GM19023 (cell line): Measurements from ENCODE around the gene TTLL11.

Source experiments
- ATAC-seq: cut with Tn5 transposase; IDR thresholded peaks from one replicate; pipeline ENCODE4 v1.9.1; 2021; ENCODE audit warnings: mild to moderate bottlenecking, moderate library complexity; ENCODE audit not compliant: unreplicated experiment

TTLL11 gene

DNA sequence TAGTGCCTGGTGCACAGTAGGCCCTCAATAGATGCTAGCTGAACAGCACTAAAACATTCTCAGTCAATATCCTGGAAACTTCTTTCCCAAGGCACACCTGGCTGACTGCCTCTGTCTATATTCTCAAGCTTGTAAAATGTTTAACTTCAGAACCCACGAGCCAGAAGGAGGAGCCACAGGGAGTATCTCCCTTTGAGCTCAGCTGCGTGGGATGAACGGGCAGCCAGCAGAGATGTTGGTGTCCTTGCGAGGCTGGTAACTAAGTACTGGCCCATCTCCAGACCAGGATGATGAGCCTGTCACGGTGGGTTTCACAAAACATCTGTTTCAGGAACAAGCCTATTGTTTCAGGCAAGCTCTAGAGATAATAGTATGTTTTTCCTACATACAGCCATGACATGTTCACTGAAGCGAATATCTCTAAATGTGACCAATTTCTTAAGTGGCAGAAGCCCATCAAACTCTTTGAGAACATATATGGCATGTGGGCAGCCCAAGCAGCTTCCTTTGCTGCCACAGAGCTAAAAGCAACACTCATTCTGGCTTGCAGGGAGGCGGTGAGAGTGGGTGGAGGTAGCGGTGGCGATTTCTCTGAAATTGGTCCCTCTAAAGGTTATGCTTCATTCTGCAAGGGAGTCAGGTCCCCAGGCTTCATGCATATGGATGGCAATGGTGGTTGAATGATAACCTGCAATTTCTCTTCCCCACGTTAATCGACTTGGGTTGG is 206.2 kb downstream of the TTLL11 start:
- ATAC-seq = no peak

DNA sequence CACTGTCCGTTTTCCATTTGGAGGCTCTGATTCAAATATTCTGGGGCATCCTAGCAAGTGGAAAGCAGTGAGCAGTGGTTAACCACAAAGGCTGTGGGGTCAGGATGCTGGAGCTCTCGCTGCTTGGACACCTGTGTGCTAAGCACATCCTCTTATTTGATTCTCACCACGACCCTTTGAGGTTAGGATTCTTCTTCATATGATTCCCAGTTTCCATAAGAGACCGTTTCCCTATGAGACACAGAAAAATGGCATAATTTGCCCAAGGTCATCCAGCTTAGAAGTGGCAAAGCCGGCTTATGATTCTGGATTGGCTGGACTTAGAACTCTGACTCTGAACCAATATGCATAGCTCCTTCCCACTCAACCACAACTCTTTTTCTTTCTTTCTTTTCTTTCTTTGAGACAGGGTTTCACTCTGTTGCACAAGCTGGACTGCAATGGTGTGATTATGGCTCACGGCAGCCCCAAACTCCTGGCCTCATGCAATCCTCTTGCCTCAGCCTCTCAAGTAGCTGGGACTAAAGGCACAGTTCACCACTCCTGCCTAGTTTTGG is 207.7 kb downstream of the TTLL11 start:
- ATAC-seq = no peak

DNA sequence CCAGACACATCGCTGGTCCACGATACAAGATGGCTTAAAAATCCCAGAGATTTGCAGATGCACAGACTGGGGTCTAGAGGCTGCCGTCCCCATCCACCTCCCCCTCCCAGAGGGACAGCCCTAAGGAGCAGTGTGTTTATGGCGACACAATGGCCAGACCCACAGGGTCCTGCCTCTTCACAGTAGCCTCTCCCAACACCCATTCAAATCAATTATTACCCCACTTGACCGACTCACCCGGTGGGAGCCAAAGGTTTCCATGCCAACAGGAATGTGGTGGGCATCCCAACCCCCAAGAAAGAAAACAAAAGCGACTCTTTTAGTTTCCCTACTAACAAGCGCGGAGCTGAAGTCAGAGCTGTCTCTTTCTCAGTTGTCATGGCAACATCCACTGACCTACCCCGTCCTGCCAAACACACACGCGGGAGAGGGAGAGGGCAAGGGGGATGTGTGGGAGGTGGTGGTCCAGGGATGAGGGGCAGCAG is 209.0 kb downstream of the TTLL11 start:
- ATAC-seq = no peak

DNA sequence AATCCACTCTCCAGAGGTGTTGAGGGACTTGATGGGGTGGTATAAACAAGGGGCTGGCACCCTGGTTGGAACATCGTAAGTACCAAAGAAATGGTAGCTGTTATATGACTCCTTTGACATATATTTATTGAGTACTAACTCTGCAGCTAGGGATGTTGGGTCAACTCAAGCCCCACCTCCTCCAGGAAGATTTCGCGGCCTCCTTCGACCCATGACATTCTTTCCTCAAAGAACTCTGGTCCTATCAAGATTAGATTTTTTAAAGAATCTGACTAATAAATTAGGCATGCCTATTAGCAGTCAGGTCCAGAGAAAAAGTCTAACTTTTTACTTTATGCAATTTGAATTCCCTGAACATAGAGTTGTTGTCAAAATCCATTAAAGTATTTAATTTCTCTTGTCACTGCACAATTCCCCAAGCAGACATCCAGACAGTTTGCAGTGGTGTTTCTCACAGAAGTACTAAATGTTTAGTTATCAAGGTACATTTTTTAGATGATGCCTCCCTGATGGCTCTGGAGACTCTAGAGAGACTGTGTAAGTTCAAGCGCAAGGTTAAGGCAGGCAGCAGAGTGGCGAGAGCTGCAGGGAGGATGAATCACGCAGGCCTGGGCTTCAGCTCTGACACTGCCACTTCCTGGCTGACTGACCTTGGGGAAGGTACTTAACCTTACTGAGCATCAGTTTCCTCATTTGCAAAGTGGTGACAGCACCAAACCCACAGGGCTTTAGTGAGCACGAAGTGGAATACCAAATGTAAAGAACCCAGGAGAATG is 209.6 kb downstream of the TTLL11 start:
- no peak for ATAC-seq

DNA sequence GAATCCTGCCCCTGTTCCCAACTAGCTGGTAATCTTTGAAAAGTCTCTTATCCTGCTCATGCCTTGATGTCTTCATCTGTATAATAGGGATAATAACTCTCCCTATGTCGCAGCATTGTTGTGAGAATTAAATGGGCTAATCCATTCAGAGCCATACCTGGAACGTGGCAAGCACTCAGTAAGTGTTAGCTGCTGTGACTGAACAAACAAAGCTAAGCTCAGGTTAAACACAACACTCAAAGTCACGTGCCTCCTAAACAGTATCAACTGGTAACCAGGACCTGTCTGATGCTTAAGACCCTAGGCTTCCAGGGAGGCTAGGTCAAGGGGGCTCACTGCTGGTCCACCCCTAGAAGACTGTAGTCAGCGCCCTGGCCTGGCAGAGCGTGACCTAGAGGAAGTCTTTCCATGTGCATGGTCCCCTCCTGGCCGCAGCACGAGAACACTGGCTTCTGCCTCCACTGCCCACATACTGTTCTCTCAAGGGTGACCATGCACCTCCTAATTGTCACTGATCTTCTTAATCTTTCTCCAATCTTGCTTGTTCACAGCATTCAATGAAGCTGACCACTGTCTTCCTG is 211.1 kb downstream of the TTLL11 start:
- ATAC-seq = no peak

DNA sequence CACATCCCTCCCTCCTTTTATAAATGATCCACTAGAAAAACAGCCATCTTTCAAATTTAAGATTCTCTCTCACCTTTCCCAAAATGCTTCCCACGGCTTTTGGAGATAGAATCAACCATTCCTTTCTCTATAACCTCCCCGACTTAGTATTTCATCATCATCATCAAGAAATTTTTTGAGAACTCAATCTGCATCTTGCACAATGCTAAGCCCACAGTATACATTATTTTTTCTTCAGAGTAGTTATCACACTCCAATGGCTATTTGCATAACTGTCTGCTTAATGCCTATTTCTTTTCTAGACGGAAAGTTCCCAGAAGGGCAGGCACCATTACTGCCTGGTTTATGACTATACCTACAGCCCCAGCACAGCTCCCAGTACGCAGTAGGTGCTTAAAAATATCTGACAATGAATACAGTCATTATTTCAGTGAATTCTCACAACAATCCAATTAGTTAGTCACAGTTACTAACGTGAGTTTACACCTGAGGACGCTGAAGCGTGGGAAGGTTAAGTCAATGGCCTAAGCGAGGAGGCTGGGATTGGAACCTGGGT is 212.7 kb downstream of the TTLL11 start:
- ATAC-seq = no peak

DNA sequence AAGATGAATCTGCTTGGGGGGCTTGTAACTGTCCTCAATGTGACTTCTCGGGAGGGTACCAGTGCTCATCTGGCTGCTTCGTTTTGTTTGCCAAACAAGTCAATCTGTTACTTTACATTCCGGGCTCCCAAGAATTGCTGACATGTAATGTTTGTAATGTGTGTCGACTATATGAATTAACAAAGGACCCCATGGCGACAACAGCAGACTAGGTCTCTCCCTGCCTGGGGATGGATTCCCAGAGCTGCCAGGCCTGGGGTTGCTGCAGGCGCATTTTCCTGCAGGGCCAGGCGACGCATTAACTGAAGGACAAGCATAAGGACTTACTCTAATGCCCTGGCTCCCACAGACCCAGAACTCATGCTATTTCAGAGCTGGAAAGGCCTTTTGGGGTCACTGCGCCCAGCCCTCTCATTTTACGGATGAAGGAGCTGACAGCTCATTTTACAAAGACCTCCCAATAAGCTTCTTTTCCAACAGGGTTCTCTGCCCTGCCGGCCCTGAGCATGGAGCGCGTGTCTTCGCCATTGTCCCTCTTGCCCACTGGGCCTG is 214.8 kb downstream of the TTLL11 start:
- ATAC-seq = no peak

DNA sequence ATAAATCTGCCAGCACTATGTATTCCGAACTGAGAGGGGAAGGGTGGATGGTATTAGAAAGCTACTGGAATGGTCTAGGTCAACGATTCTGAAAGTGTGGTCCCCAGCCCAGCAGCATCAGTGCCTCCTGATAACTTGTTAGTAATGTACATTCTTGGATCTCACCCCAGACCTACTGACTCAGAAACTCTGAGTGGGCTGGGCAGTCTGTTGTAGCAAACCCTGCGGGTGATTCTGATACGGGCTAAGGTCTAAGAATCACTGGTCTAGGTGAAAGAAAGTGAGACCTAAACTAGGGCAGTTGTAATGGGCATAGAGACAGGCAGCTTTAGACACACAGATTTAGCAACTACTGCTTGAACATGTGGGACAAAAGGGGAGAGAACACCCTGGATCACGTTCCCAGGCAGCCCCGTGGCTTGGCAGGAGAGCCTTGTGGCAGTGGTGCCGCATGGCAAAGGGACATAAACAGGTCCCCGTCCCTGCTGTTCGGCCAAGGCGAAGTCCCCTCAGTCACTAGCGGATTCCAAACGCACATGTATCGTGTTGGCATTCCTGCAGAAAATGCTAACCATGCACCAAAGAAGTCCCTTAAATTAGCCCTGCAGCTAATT is 216.3 kb downstream of the TTLL11 start:
- ATAC-seq = no peak

DNA sequence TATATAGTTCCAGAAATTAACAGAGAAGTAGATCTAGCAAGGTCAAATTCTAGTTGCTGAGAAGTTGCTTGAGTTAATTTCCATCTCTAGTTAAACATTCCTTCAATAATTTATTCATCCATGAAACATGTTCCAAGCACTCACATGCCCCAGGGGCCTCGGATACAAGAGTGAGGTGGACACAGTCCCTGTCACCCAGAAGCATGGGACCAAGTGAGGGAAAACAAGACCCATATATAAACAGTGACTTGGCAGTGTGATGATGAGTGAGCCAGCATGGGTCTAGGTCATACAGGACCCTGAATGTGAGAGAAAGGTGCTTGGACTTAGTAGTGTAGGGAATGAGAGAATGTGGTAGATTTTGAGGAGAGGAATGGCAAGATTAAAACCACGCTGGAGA is 216.9 kb downstream of the TTLL11 start:
- ATAC-seq = no peak

DNA sequence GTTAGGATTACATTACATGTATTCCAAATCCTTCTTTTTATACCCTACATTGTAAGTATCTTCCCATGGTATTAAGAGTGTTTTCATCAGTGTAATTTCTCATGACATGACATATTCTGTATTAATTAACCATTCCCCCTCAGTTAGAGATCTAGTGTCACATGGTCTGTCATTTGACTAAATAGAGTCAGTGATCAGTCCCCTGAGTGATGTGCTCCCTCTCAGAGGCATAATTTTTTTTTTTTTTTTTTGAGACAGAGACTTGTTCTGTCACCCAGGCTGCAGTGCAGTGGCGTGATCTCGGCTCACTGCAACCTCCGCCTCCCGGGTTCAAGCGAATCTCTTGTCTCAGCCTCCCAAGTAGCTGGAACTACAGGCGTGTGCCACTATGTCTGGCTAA is 218.6 kb downstream of the TTLL11 start:
- no peak for ATAC-seq

DNA sequence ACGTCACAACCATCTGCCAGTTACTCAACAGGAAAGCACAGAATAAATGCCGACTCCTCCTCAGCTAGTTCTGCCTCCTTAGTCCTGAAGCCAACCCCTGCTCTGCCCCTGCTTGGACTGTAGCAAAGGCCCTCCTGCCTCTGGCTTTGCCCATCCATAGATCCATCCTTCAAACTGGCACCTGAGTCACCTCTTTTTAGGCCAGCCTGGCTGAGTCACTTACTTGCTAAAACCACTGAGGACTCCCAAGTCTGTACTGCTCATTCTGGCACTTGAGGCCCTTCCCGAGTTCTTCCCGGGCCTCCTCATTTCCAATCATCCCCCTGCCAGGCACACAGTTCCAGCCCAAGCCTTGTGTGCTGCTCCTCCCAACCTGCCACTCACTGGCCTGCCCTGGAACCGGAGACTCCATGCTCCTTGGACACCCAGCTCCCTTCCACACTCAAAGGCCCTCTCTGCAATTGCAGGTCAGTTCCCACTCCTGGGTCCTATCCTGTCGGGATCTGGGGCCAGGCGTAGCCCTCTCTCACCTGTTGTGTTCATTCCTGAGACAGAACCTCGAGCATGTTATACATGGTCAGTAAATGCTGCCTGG is 221.6 kb downstream of the TTLL11 start:
- no peak for ATAC-seq

DNA sequence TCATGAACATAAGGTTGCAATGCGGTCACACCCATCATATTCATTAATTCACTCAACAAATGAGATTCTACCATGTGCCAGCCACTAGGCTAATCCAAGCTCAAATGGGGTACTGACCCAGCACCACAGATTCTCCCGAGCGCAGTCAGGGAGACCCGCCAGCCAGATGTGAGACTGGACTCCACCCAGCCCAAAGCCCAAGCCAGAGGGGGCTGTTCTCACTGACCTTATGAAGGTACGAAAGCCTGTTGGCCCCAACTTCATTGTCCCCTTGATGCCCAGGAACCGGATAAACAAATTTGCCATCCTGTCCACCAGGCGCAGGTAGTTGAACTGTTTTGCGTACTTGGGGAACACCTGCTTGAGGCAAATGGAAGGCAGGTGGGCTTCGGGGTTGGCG is 222.8 kb downstream of the TTLL11 start:
- no peak for ATAC-seq

DNA sequence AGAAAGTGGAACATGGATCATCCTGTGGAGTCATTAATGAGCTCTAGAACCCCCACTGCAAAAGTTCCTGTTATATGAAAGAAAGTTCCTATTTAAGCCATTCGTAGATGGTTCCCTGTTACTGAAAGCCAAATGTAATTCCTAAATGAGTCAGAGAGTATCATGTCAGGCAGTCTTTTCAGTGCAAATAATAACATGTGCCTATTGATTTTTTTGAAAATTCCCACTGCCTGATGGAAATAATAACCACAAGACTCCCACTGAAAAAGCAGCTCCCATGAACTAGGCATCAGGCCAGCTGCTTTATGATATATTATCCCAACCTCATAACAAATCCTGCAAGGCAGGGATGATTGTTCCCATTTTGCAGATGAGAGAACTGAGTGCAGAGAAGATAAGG is 224.5 kb downstream of the TTLL11 start:
- ATAC-seq = no peak

DNA sequence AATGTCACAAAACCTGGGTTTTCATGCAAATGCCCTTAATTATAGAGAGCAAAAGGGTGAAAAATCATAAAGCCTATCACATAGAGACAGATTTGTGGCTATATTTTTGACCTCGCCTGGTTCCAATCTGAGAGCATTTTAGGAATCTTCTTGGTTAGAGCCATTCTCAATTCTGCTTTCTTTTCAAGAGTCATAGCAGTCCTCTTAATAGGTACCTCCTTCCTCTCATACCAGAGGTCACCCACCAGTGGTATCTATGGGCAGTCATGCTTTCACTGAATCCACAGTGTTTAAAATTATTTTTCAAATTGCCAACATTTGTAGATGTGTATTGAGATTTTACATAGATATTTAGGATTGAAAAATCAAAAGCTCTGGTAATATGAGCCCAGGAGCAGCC is 226.2 kb downstream of the TTLL11 start:
- ATAC-seq = no peak

DNA sequence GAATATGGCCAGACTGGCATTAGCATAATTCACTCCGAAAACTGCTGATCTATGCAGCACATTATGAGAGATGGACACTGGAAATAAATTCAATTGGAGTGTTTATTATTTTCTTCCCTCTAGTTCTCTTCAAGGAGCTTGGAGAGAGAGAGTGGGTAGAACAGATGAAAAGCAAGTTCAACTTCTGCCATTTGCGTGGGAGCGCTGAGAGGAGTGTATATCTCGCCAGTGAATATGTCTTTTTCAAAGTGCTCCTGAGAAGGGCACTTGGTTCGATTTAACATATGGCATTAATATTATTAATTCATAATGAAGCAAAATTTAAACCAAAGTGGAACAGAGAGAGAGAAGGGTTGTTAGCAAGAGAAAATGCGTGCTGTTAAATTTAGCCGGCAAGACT is 227.2 kb downstream of the TTLL11 start:
- no peak for ATAC-seq

DNA sequence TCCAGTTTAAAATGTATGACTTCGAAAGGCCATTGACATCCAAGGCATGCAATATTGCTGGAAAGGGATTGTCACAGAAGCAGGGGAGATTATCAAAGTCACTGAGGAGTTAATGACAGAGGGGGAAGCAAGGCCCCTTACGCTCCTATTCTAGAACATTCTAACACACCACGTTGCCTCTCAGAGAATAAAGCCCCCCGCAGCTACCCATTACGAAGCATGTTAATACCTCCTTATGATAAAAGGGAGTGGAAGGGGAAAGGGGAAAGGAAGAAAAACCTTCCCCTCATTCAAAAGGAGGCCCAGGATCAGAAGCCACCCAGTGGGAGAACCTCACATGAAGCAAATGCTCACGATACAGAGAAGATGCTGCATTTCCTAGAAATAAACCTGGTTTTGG is 228.0 kb downstream of the TTLL11 start:
- ATAC-seq = no peak

DNA sequence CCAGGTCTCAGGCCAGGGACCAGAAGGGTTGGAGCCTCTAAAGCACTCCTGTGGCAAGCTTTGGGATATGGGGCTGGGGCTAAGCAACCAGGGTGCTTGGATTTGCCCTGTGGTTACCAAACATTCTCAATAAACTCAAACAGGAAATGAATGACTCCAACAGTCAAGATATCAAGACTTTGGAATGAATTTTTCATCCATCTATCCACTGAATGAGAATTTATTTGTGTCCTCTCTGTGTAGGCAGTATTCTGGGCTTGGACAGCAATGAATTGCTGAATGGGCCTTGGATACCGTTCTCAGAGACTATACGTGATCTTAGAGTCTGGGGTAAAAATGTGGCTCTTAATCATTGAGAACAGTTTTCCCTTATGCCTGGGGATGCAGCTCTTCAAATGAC is 229.2 kb downstream of the TTLL11 start:
- no peak for ATAC-seq

DNA sequence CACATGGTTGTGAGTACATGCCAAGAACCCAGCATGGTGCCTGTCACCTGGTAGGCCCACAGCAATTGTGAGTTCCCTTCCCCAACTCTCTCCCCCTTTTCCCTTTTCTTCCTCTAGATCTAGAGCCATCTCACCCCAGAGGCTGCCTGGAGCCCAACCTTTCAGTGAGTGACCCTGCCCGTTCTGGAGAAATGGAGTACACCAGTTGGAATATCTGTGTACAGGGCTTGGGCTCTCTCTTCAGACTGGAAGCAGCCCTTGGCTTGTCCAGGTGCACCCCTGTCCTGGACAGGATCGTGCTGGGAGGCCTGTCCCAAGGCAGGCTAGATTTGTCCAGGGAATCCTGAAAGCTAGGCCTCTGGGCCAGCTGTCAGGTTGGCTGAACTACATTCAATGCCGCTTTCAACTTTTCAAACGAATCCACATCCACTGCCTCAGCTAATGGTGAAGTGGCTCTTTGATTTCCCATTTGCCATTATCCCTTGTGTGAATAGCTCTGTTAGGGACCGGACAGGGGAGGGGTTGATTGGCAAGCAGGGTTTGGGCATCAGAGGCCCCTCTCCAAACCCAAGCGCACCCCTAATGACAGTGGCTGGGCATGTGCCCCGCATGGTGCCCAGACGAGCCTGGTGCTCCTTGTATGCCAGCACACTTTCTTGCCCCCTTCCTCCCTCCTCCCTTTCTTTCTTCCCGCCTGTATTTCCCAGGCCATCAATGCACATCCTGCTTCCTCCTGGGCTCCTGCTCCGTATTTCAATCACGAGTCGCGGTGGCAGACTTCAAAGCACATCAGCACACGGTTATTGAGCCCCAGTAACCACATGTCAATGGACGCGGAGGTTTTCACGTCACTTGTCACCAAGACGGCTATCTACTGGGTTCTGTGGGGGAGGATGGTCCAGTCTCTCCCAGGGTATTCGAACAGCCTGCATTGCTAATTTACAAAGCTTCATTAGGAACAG is 230.5 kb downstream of the TTLL11 start:
- no peak for ATAC-seq

DNA sequence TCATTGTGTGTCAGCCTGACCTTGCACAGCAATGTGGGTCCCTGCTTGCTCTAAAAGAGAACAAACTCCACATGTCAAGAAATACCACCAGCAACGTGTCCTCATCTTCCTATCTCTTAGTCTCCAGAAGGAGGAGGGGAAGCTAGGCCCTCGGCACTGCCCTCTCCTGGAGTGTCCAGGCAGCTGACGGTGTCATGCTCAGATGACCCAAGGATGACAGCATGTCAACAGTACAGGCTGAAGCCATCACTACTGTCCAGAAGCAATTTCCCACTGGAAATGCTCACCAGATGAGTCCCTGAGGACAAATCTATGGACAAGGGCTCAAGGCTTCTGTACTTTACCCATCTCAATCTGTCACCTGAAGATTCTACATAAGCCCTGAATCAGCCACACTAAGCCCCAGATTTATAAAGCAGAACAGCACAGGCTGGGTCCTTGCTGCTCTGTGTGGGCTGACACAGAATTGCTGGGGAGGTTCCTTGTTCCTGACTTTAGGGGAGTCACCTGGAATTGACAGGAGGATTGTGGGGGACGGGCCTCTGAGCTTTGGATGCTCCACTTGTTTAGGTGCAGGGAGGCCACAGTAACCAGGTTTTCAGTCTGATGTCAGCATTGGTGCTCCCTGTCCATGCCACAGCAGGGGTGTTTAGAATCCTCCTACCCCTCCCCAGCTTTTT is 231.5 kb downstream of the TTLL11 start:
- ATAC-seq = no peak
